Stimulated activated naive CD8-positive, alpha-beta T cell treated with anti-CD3 and anti-CD28 coated beads, Interleukin-15, Interleukin-2, amounts not matched to agents 100 U/mL and 50 U/mL, for 24 hours (primary cell): ENCODE results near the gene SLC5A1.
"Not testable (repeated sequence)": the region's sequence is repeated elsewhere in the genome, so short reads cannot be mapped to it uniquely, and the experiment has no call there.

ENCODE experiments used
- ATAC-seq: fragments of 150-1000 bp; cut with Tn5 transposase; one replicate; pipeline ENCODE4 v1.10.0; 2021
- DNase-seq: peaks from one replicate; pipeline ENCODE4 v3.0.0; 2021

The SLC5A1 gene

GRCh38 chr22:32144496-32145274 is 101.6 kb downstream of the SLC5A1 start:
- ATAC-seq, result no peak
- no peak for DNase-seq

GRCh38 chr22:32147128-32147527 is 104.1 kb downstream of the SLC5A1 start:
- ATAC-seq, DNase-seq: not testable (repeated sequence)

GRCh38 chr22:32148372-32148771 is 105.3 kb downstream of the SLC5A1 start:
- ATAC-seq, DNase-seq: not testable (repeated sequence)

- not testable (repeated sequence) for ATAC-seq, DNase-seq
Measured at GRCh38 chr22:32150647-32151046, 107.6 kb downstream of the SLC5A1 start.

- not testable (repeated sequence) for ATAC-seq, DNase-seq
Measured at GRCh38 chr22:32151641-32152040, 108.6 kb downstream of the SLC5A1 start.

- DNase-seq, ATAC-seq: not testable (repeated sequence)
Measured at GRCh38 chr22:32154727-32155126, 111.7 kb downstream of the SLC5A1 start.

- DNase-seq, ATAC-seq: not testable (repeated sequence)
Measured at GRCh38 chr22:32157632-32158031, 114.6 kb downstream of the SLC5A1 start.

GRCh38 chr22:32158712-32159533 is 115.9 kb downstream of the SLC5A1 start, which contains the start of gene C22orf42:
Gene C22orf42 (minus strand): TSS chr22:32159303. CDS start chr22:32159215, 88 bp downstream.
- ATAC-seq (no peak), DNase-seq (no peak)

GRCh38 chr22:32160411-32160810 is 117.3 kb downstream of the SLC5A1 start:
- ATAC-seq, DNase-seq: not testable (repeated sequence)
